GM21825 (cell line): ENCODE results near the gene SLC9A9.
"Not testable (repeated sequence)": the region's sequence is repeated elsewhere in the genome, so short reads cannot be mapped to it uniquely, and the experiment has no call there.

Experiments
- ATAC-seq: cut with Tn5 transposase; IDR thresholded peaks from one replicate; pipeline ENCODE4 v1.9.1; 2021; ENCODE audit warnings: mild to moderate bottlenecking, moderate library complexity; ENCODE audit not compliant: unreplicated experiment

Gene SLC9A9

DNA sequence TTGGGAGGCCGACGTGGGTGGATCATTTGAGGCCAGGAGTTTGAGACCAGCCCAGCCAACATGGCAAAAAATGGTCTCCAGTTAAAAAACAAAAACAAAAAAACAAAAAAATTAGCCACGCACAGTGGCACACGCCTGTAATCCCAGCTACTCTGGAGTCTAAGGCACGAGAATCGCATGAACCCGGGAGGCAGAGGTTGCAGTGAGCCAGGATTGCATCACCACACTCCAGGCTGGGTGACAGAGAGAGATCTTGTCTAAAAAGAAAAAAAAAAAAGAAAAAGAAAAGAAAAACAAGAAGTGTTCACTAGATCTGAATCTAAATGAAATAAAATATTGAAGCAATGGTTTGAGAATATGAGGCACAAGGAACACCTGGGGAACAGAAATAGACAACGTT is 36.7 kb downstream of the SLC9A9 start:
- no peak for ATAC-seq

GRCh38 chr3:143810953-143811265 is 37.4 kb downstream of the SLC9A9 start:
- peak; percentile 53 for ATAC-seq

GRCh38 chr3:143810166-143810952 is 37.9 kb downstream of the SLC9A9 start:
- no peak for ATAC-seq

GRCh38 chr3:143809121-143809621 is 39.1 kb downstream of the SLC9A9 start:
- no peak for ATAC-seq

- ATAC-seq, result no peak
These were observed 40.2 kb downstream of the SLC9A9 start for GRCh38 chr3:143808030-143808429.

DNA sequence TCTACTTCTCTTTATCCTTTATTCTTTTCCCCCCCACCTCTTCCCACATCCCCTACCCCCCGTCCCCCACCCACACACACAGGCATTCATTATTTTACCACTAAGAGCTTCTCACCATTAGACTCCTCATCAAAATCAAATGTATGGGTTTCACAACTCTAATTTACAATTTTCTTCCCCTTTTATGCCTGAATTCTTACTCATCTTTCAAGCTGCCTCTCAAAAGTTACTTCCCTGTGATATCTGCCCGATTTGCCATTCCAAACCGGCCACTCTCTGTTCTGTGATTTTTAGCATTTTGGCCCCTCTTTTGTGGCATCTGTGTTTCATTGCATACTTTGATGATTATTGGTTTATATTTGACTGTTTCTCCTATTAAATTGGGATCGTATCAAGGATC is 42.2 kb downstream of the SLC9A9 start:
- no peak for ATAC-seq

- ATAC-seq, result not testable (repeated sequence)
These were observed 42.8 kb downstream of the SLC9A9 start for GRCh38 chr3:143805476-143805875.

- ATAC-seq, result not testable (repeated sequence)
These were observed 47.2 kb downstream of the SLC9A9 start for GRCh38 chr3:143801046-143801445.

DNA sequence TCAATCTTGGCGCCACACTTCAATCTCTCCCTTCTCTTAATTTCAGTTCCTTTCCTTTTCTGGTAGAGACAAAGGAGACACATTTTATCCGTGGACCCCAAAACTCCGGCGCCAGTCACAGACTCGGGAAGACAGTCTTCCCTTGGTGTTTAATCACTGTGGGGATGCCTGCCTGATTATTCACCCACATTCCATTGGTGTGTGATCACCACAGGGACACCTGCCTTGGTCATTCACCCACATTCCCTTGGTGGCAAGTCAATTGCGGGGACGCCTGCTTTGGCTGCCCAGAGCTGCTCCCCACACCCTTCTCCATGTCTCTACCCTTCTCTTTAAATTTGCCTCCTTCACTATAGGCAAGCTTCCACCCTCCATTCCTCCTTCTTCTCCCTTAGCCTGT is 50.1 kb downstream of the SLC9A9 start:
- ATAC-seq, result not testable (repeated sequence)

DNA sequence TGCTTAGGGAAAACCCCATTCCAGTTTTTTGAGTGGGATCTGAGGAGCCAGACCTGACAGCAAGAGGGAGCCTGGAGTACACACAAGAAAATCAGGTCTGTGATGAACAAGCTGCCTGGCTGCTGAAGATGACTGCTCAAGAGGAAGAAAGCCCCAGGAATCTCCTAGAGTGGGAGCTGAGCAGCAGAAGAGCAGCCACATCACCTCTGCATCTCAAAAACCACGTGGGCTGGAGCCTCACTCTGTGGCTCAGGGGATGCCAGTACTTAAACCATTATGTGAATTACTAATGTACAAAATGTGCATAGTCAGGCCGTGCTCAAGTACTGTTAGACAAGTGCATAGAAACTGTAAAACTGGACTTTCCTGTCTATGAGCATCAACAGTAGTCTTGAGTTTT is 52.4 kb downstream of the SLC9A9 start:
- no peak for ATAC-seq

GRCh38 chr3:143794793-143795462 is 53.3 kb downstream of the SLC9A9 start:
- ATAC-seq, result no peak

GRCh38 chr3:143793971-143794370 is 54.3 kb downstream of the SLC9A9 start:
- no peak for ATAC-seq

- no peak for ATAC-seq
These were observed 56.9 kb downstream of the SLC9A9 start for GRCh38 chr3:143791386-143791785.

- ATAC-seq, result no peak
These were observed 61.8 kb downstream of the SLC9A9 start for GRCh38 chr3:143786219-143787191.

DNA sequence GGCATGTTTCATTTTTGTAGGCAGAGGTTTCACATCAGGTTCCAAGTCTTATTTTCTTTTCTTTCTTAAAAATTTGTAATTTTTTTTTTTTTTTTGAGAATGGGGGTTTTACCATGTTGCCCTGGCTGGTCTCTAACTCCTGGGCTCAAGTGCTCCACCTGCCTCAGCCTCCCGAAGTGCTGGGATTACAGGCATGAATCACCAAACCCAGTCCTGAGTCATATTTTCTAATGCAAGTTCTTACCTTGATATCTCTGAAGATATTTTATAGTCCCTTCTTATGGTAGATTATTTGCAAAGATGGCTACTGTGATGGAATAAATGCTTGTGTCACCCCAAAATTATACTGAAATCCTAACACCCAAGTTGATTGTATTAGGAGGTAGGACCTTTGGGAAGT is 63.8 kb downstream of the SLC9A9 start:
- ATAC-seq, result no peak

DNA sequence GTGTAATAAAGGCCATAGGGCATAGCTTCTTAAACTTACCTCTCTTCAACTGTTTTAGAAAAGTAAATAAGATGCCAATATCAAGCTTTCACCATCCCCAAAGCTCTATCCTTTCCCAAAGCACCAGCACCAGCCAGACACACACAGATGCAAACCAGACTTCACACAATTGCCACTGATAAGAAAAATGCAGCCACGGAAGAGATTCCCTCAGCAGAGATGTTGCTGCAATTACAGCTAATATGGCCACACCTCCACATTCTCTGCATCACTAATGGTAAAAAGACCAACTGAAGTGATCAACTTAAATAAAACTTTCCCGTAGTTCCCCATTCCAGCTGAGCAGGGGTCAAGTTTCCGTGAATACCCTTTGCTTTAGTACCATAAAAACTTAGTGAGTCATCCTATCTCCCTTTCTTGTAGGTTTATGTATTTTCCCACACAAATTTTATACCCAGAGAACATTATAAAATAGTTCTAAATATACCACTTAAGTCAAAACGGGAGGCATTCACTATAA is 64.4 kb downstream of the SLC9A9 start:
- no peak for ATAC-seq

- peak; percentile 96 for ATAC-seq
These were observed 72.8 kb downstream of the SLC9A9 start for GRCh38 chr3:143775459-143775858.

DNA sequence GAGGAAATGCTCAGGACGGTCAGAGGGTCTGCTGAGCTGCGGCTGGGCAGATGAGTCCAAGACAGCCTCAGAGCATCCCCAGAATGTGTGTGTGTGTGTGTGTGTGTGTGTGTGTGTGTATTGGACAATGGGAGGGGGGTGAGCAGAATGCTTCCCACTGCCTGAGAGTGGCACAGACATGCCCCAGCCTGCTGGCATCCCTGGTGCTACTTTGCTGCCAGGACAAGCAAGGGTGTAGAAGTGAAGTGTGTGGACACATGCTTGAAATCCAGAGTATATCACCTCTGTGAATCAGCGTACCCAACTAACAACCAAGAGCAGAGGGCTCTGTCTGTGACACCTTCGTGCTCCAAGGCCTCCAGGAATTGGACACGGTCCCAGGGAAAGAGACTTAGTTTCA is 76.3 kb downstream of the SLC9A9 start:
- ATAC-seq, result no peak

DNA sequence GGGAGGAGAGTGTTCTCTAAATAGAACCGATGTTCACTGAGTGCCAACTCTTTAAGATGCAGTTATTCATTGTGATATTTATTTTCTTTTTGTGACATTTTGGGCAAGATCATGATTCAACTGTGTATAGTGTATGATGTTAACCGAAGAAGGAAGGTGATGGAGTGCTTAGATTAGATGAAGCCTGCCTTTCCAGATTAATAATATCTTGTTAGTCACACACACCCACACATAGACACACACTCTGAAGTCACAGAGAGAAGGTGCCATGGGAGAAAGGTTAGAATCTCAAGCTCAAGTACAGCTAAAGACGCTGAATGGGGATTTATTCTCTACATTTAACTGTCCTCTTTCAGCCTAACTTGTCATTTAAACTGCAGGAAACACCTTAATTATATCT is 77.0 kb downstream of the SLC9A9 start:
- ATAC-seq, result no peak

- ATAC-seq, result no peak
These were observed 77.9 kb downstream of the SLC9A9 start for GRCh38 chr3:143770391-143770790.

DNA sequence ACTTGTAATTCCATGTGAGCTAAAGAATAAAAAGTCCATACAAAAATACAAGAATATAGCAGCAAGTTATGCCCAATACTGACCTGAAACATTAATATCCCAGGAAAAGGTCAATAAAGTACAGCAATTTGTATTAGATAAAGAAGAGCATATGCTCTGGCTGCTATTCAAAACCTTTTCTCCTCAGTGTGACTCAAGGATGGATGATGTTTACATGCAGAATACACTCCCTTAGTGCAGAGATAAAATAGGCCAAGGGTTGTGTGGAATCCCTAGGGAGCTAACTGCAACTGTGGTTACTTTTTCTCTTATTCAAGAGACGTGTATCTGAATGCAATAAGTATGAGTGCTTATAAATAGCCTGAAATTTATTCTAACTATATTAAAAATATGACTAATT is 78.7 kb downstream of the SLC9A9 start:
- no peak for ATAC-seq
